GM10248 (cell line): Measurements from ENCODE around the gene GABRA6.

Source experiments
- CTCF ChIA-PET: fragments of 300-600 bp; sonication (Branson Sonifier 250); formaldehyde crosslinking; extraction: SDS; loops from one replicate; lab custom pipeline; 2021; ENCODE audit warnings: antibody characterized with exemption; lab: Yijun Ruan, JAX
- POLR2A ChIA-PET: fragments of 350-650 bp; sonication (Branson Sonifier 250); formaldehyde crosslinking; extraction: SDS; loops from one replicate; lab custom pipeline; 2020; ENCODE audit warnings: antibody characterized with exemption; lab: Yijun Ruan, JAX
- DNase-seq: peaks from one replicate; pipeline ENCODE4 v3.0.0; 2012; ENCODE audit errors: extremely low spot score
- TF ChIP-seq, protein P1 (sequence below): IDR thresholded peaks from 2 replicates; pipeline ENCODE4 v1.5.1; 2012; ENCODE audit warnings: mild to moderate bottlenecking, low read depth; ENCODE audit errors: extremely low read depth, missing control alignments, control extremely low read depth

GABRA6 gene

GRCh38 chr5:161700065-161700464 lies 14.5 kb downstream of the GABRA6 start:
- TF ChIP-seq, protein P1, sequence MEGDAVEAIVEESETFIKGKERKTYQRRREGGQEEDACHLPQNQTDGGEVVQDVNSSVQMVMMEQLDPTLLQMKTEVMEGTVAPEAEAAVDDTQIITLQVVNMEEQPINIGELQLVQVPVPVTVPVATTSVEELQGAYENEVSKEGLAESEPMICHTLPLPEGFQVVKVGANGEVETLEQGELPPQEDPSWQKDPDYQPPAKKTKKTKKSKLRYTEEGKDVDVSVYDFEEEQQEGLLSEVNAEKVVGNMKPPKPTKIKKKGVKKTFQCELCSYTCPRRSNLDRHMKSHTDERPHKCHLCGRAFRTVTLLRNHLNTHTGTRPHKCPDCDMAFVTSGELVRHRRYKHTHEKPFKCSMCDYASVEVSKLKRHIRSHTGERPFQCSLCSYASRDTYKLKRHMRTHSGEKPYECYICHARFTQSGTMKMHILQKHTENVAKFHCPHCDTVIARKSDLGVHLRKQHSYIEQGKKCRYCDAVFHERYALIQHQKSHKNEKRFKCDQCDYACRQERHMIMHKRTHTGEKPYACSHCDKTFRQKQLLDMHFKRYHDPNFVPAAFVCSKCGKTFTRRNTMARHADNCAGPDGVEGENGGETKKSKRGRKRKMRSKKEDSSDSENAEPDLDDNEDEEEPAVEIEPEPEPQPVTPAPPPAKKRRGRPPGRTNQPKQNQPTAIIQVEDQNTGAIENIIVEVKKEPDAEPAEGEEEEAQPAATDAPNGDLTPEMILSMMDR = no peak
- ChIA-PET CTCF (no interaction called here), POLR2A (no interaction called here)
- DNase-seq = no peak

DNA sequence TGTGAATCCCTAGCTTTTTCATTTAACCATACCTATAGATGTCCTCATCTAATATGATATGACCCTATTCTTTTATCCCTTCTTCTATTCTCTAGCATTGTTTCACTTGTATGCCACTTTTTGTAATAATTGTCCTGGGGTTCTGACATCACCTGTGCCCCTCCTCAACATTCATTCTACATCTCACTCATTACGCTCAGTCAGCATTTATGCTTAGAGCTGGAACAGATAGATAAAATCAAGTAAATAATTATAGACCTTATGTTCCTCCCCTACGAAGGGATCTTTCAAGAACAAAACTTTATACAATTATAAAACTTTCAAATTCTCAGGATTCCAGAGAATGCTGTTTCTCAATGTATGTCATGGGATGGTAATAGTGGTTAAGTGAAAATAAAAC lies 18.0 kb downstream of the GABRA6 start:
- POLR2A ChIA-PET = no interaction called here
- CTCF ChIA-PET = no interaction called here
- no peak for DNase-seq
- TF ChIP-seq, protein P1 = no peak

DNA sequence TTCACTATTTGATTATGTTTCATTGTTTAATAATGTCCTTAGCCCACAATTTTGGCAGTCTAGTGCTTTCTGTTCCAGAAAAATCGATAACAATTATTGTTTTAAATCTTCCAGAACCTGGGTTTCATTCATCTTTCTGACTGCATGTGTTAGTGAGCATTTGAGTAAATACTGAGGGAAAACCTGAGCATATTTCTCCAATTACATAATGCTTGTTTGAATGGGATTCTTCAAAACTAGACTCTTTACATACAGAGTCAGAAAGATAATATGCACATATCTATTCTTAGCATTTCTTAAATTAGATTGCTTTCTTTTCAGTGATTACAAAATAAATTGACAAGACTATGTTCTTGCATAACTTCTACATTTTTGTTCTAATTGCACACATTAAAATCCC lies 21.9 kb downstream of the GABRA6 start:
- POLR2A ChIA-PET = no interaction called here
- TF ChIP-seq, protein P1 = no peak
- no peak for DNase-seq
- CTCF ChIA-PET = no interaction called here

- ChIA-PET CTCF (no interaction called here), POLR2A (no interaction called here)
- DNase-seq = no peak
- TF ChIP-seq, protein P1 = no peak
Measured at GRCh38 chr5:161709239-161709638, 23.7 kb downstream of the GABRA6 start.

GRCh38 chr5:161713042-161713441 lies 27.5 kb downstream of the GABRA6 start:
- CTCF ChIA-PET = no interaction called here
- no peak for DNase-seq
- POLR2A ChIA-PET = no interaction called here
- TF ChIP-seq, protein P1 = no peak

DNA sequence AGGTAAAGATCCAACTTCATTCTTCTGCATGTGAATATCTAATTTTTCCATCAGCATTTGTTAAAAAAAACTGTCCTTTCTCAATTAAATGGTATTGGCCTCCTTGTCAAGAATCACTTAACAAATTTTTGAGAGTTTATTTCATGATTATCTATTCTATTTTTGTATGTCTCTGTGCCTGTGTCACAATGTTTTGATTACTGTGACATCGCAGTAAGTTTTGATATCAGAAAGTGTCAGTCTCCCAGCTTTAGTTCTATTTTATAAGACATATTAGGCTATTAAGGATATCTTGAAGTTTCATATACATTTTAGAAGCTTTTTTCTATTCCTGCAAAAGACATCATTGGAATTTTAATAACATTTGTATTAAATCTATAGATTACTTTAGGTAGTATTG lies 33.6 kb downstream of the GABRA6 start:
- POLR2A ChIA-PET = no interaction called here
- CTCF ChIA-PET = no interaction called here
- TF ChIP-seq, protein P1 = no peak
- DNase-seq = no peak

GRCh38 chr5:161720460-161720859 lies 34.9 kb downstream of the GABRA6 start:
- ChIA-PET CTCF (no interaction called here), POLR2A (no interaction called here)
- TF ChIP-seq, protein P1 = no peak
- DNase-seq = no peak
